HepG2 (cell line): ENCODE results near the gene PLA2G4D. TPM values are rescaled to one million over a fixed set of nuclear protein-coding genes. Genes with fewer than 3 reads are reported as not detected.

Source experiments
- ATAC-seq: fragments of 200-7000 bp; cut with Tn5 transposase; 3 replicates; pipeline ENCODE4 v1.9.1; 2020; ENCODE audit warnings: mild to moderate bottlenecking, moderate library complexity
- BruUV-seq: library from RNA; stranded (reverse); fragments of 400-500 nt; replicated peaks from 2 replicates; lab custom pipeline; 2021; lab: Mats Ljungman, UMichigan
- CTCF ChIA-PET: fragments of 300-600 bp; formaldehyde crosslinking; extraction: SDS; loops from one replicate; lab custom pipeline; 2021; ENCODE audit warnings: low total read pairs, inconsistent platforms, low intra/inter-chr PET ratio; lab: Yijun Ruan, JAX
- POLR2A ChIA-PET: fragments of 350-600 bp; sonication (Branson Sonifier 250); formaldehyde crosslinking; loops from one replicate; lab custom pipeline; 2020; ENCODE audit warnings: antibody characterized with exemption, inconsistent platforms; lab: Yijun Ruan, JAX
- DNase-seq: peaks from one replicate; pipeline ENCODE4 v3.0.0-alpha.2; 2015; ENCODE audit warnings: low spot score
- FAIRE-seq: peaks from 3 replicates; lab custom pipeline; 2011; peaks lifted over from hg19 to GRCh38; lab: Jason Lieb, UNC
- H2AFZ ChIP-seq: one replicate; pipeline ENCODE4 v1.6.1; 2011; ENCODE audit warnings: low read length, inconsistent platforms
- H3K27ac ChIP-seq: fragments of 300-600 bp; 3 replicates; pipeline ENCODE4 v1.8.0; 2011; ENCODE audit warnings: mixed run types, mild to moderate bottlenecking, mixed read lengths, low read length, inconsistent platforms; ENCODE audit not compliant: insufficient read depth; ENCODE audit errors: extremely low read length
- H3K27me3 ChIP-seq, 2 experiments: fragments of 200-600 bp in 1 of 2; 2 replicates in 1 of 2; 3 replicates in 1 of 2; pipeline versions ENCODE4 v1.6.0 to v1.8.0; 2011; ENCODE audit warnings: low read length in 2 of 2, mild to moderate bottlenecking in 2 of 2, moderate library complexity in 2 of 2, inconsistent platforms in 1 of 2; ENCODE audit not compliant: insufficient read depth in 2 of 2, control insufficient read depth in 1 of 2
- H3K36me3 ChIP-seq, 2 experiments: fragments of 200-600 bp in 1 of 2; replicated peaks in 1 of 2; 2 replicates in 1 of 2; 3 replicates in 1 of 2; pipeline versions ENCODE4 v1.5.1 to v1.8.0; 2011; ENCODE audit warnings: low read length in 2 of 2, inconsistent platforms in 1 of 2; ENCODE audit not compliant: insufficient read depth in 2 of 2, control insufficient read depth in 1 of 2
- H3K4me1 ChIP-seq: 2 replicates; pipeline ENCODE4 v1.5.1; 2012; ENCODE audit warnings: low read length, inconsistent platforms; ENCODE audit not compliant: insufficient read depth
- H3K4me2 ChIP-seq: 2 replicates; pipeline ENCODE4 v1.6.0; 2011; ENCODE audit warnings: low read depth, low read length, inconsistent platforms
- H3K4me3 ChIP-seq, 3 experiments: fragments of 200-600 bp in 1 of 3; sonication (generic), shearing (Covaris generic) in 1 of 3; replicated peaks in 1 of 3; 2 replicates each; pipeline ENCODE4 v1.5.1; 2011 to 2016; ENCODE audit warnings: low read length in 3 of 3, inconsistent platforms in 2 of 3, low read depth in 2 of 3, mild to moderate bottlenecking in 2 of 3, control low read depth in 1 of 3, mixed read lengths in 1 of 3; ENCODE audit not compliant: insufficient read depth in 1 of 3
- H3K79me2 ChIP-seq: one replicate; pipeline ENCODE4 v1.6.1; 2011; ENCODE audit warnings: low read length, inconsistent platforms; ENCODE audit not compliant: insufficient read depth
- H3K9ac ChIP-seq: 2 replicates; pipeline ENCODE4 v1.6.0; 2011; ENCODE audit warnings: mild to moderate bottlenecking, low read depth, low read length, inconsistent platforms; ENCODE audit not compliant: insufficient read depth
- H3K9me3 ChIP-seq: 2 replicates; pipeline ENCODE4 v1.5.1; 2012; ENCODE audit warnings: mild to moderate bottlenecking, low read length
- H4K20me1 ChIP-seq: 2 replicates; pipeline ENCODE4 v1.6.0; 2011; ENCODE audit warnings: inconsistent platforms, mild to moderate bottlenecking, low read length, moderate library complexity; ENCODE audit not compliant: insufficient read depth
- ARNTL ChIP-seq: sonication (generic); formaldehyde crosslinking; IDR thresholded peaks from 2 replicates; pipeline ENCODE4 v1.4.0; 2020; ENCODE audit warnings: mild to moderate bottlenecking, missing genetic modification reagents
- EED ChIP-seq: sonication (generic); formaldehyde crosslinking; IDR thresholded peaks from 2 replicates; pipeline ENCODE4 v1.5.0; 2020; ENCODE audit warnings: mild to moderate bottlenecking, missing genetic modification reagents
- ISX ChIP-seq: sonication (generic); formaldehyde crosslinking; conservative IDR thresholded peaks from 2 replicates; pipeline ENCODE4 v1.5.0; 2020; ENCODE audit warnings: missing genetic modification reagents
- NFKB2 ChIP-seq: sonication (generic); formaldehyde crosslinking; IDR thresholded peaks from 2 replicates; pipeline ENCODE4 v1.4.0; 2020; ENCODE audit warnings: missing genetic modification reagents, borderline replicate concordance
- PAWR ChIP-seq: sonication (generic); formaldehyde crosslinking; IDR thresholded peaks from 2 replicates; pipeline ENCODE4 v1.4.0; 2020; ENCODE audit warnings: missing genetic modification reagents, mild to moderate bottlenecking, borderline replicate concordance
- SALL2 ChIP-seq: sonication (generic); formaldehyde crosslinking; IDR thresholded peaks from 2 replicates; pipeline ENCODE4 v1.8.1; 2023; ENCODE audit warnings: mild to moderate bottlenecking, missing genetic modification reagents, inconsistent platforms
- SSRP1 ChIP-seq: IDR thresholded peaks from 2 replicates; pipeline ENCODE4 v1.6.1; 2016; ENCODE audit warnings: control low read depth
- TBX3 ChIP-seq: fragments of 450-650 bp; IDR thresholded peaks from 2 replicates; pipeline ENCODE4 v1.6.1; 2017; ENCODE audit warnings: antibody characterized with exemption, mild to moderate bottlenecking, inconsistent platforms, borderline replicate concordance
- TRIM24 ChIP-seq: sonication (generic); formaldehyde crosslinking; IDR thresholded peaks from 2 replicates; pipeline ENCODE4 v1.8.0; 2022; ENCODE audit warnings: mild to moderate bottlenecking, missing genetic modification reagents
- XRCC5 ChIP-seq: fragments of 200-400 bp; formaldehyde crosslinking; optimal IDR thresholded peaks from 2 replicates; pipeline ENCODE3; 2017; ENCODE audit warnings: mild to moderate bottlenecking, low read length
- ZKSCAN5 ChIP-seq: sonication (generic); formaldehyde crosslinking; IDR thresholded peaks from 2 replicates; pipeline ENCODE4 v1.5.1; 2020; ENCODE audit warnings: mild to moderate bottlenecking, missing genetic modification reagents
- ZNF180 ChIP-seq: sonication (generic); formaldehyde crosslinking; IDR thresholded peaks from 2 replicates; pipeline ENCODE4 v1.4.0; 2020; ENCODE audit warnings: low read depth, missing genetic modification reagents, borderline replicate concordance
- ZNF234 ChIP-seq: sonication (generic); formaldehyde crosslinking; conservative IDR thresholded peaks from 2 replicates; pipeline ENCODE4 v1.5.1; 2020; ENCODE audit warnings: mild to moderate bottlenecking, missing genetic modification reagents
- ZNF337 ChIP-seq: sonication (generic); formaldehyde crosslinking; IDR thresholded peaks from 2 replicates; pipeline ENCODE4 v1.5.1; 2020; ENCODE audit warnings: missing genetic modification reagents, low read depth, mild to moderate bottlenecking, borderline replicate concordance
- ZNF562 ChIP-seq: sonication (generic); formaldehyde crosslinking; IDR thresholded peaks from 2 replicates; pipeline ENCODE4 v1.8.0; 2022; ENCODE audit warnings: missing genetic modification reagents, borderline replicate concordance
- ZNF570 ChIP-seq: sonication (generic); formaldehyde crosslinking; IDR thresholded peaks from 2 replicates; pipeline ENCODE4 v1.4.0; 2020; ENCODE audit warnings: mild to moderate bottlenecking, missing genetic modification reagents, borderline replicate concordance
- WGBS: methylation state at CpG from one replicate; pipeline ENCODE4 v1.1.6; 2017; ENCODE audit warnings: low lambda C conversion rate; 5-methylcytosine and 5-hydroxymethylcytosine counted together
- in situ Hi-C: cut with HindIII; loops from 2 replicates; pipeline ENCODE4 v1.10.0; 2017; ENCODE audit warnings: low pct_unique_long_range_greater_than_20kb; ENCODE audit not compliant: extremely low pct_ligation_motif_present
- intact Hi-C: fragments of 100-400 bp; cut with micrococcal nuclease; formaldehyde crosslinking; loops from one replicate; pipeline ENCODE4 v1.10.0; 2022; ENCODE audit not compliant: unreplicated experiment
- polyA plus RNA-seq, 8 experiments: library from polyadenylated mRNA; depleted of rRNA in 3 of 8; stranded (reverse) in 7 of 8; unstranded in 1 of 8; fragments of >200 nt; fragmentation: Illumina TruSeq in 4 of 8; extraction: Trizol in 4 of 8; gene quantifications; 2 replicates each; pipeline versions ENCODE4 v1.2.1 to v1.2.3, GENCODE V29; 2011 to 2016; ENCODE audit warnings: low read depth in 4 of 8, missing spikeins in 1 of 8, mixed read lengths in 1 of 8; ENCODE audit not compliant: insufficient read depth in 1 of 8
- total RNA-seq, 5 experiments: library from RNA; depleted of rRNA; stranded (reverse); fragments of >200 nt; fragmentation: Illumina TruSeq; extraction: Trizol; gene quantifications; 2 replicates each; pipeline ENCODE4 v1.2.3, GENCODE V29; 2016; ENCODE audit warnings: low read depth in 1 of 5
- TF ChIP-seq, protein P1 (sequence below): sonication (generic); formaldehyde crosslinking; IDR thresholded peaks from 2 replicates; pipeline ENCODE4 v1.8.0; 2022; ENCODE audit warnings: mild to moderate bottlenecking, missing genetic modification reagents, moderate library complexity

Gene PLA2G4D
- total and polyA plus RNA-seq, 2 of the 13 experiments (the other 11 are each of a cell fraction or from before 2014, with no cell fraction given): 0.04 to 0.21 TPM

DNA sequence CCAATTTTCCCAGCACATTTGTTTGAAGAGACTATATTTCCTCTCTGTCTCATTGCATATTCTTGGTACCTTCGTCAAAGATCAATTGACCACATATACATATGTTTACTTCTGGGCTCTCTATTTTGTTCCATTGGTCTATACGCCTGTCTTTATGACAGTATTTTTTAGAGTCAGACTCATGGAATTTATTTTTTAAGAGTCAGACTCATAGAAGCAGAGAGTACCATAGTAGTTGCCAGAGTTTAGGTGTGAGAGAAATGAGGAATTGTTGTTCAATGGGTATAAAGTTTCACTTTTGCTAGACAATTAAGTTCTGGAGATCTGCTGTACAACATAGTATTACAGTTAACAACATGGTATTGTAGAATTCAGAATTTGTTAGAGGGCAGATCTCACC is 35.0 kb upstream of the PLA2G4D start (continued):
- TF ChIP-seq, protein P1, sequence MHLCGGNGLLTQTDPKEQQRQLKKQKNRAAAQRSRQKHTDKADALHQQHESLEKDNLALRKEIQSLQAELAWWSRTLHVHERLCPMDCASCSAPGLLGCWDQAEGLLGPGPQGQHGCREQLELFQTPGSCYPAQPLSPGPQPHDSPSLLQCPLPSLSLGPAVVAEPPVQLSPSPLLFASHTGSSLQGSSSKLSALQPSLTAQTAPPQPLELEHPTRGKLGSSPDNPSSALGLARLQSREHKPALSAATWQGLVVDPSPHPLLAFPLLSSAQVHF (CRISPR knock-in tag): no peak
- TF ChIP-seq ISX (CRISPR knock-in tag) (no peak), PAWR (CRISPR knock-in tag) (no peak), SALL2 (no peak)

DNA sequence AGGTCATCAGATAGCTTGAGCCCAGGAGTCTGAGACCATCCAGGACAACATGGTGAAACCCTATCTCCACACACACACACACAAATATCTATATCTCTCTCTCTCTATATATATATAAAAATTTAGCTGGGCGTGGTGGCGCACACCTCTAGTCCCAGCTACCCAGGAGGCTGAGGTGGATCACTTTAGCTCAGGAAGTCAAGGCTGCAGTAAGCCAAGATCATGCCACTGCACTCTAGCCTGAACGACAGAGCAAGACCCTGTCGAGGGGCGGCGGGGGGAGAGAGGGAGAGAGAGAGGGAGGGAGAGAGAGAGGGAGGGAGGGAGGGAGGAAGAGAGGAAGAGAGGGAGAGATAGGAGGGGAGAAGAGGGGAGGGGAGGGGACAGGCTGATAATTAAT is 34.1 kb upstream of the PLA2G4D start:
- 58% methylated on average over 6 of the region's 6 CpGs for WGBS
- H3K9ac ChIP-seq: no peak overlapping the region
- DNase-seq: no peak
- BruUV-seq: no TSS peak
- no peak for ATAC-seq
- H3K9me3 ChIP-seq: no peaks in the 10 kb centered on the region
- no peak for FAIRE-seq
- ChIA-PET CTCF (no interaction called here), POLR2A (no interaction called here)
- H3K36me3 ChIP-seq: no peaks in the 10 kb centered on the region
- no peak overlapping the region for H3K27ac ChIP-seq
- no peak overlapping the region for H2AFZ ChIP-seq
- in situ Hi-C loops (no loop called here), intact Hi-C loops (no loop called here)
- H3K27me3 ChIP-seq: peaks cover 2 to 13% of the 10 kb centered on the region in 2 experiments; a peak in 1 of 5 replicates
- H3K4me2 ChIP-seq: no peak overlapping the region
- TF ChIP-seq SSRP1: no peak
- no peak for TF ChIP-seq ARNTL (CRISPR knock-in tag)
- no peak for TF ChIP-seq TRIM24 (CRISPR knock-in tag)
- no peak for TF ChIP-seq ZNF562
- TF ChIP-seq EED (CRISPR knock-in tag): no peak
- no peak for TF ChIP-seq XRCC5
- no peak for TF ChIP-seq ZNF337 (CRISPR knock-in tag)
- no peak for TF ChIP-seq ZNF234
- no peak for TF ChIP-seq ZNF570 (CRISPR knock-in tag)
- TF ChIP-seq NFKB2 (CRISPR knock-in tag): no peak
- TF ChIP-seq ZNF180 (CRISPR knock-in tag): no peak
- no peak for TF ChIP-seq TBX3
- TF ChIP-seq ZKSCAN5 (CRISPR knock-in tag): no peak
- no peak overlapping the region for H3K4me3 ChIP-seq
- no peaks in the 10 kb centered on the region for H4K20me1 ChIP-seq
- H3K4me1 ChIP-seq: peaks cover 6% of the 10 kb centered on the region; the same call in 1 of the 2 replicates
- no peaks in the 10 kb centered on the region for H3K79me2 ChIP-seq
